ENCODE measurements around the gene RAI14.

GRCh38 chr5:34622098-34622400, 34.1 kb upstream of the RAI14 start:
- TF ChIP-seq, protein P1, sequence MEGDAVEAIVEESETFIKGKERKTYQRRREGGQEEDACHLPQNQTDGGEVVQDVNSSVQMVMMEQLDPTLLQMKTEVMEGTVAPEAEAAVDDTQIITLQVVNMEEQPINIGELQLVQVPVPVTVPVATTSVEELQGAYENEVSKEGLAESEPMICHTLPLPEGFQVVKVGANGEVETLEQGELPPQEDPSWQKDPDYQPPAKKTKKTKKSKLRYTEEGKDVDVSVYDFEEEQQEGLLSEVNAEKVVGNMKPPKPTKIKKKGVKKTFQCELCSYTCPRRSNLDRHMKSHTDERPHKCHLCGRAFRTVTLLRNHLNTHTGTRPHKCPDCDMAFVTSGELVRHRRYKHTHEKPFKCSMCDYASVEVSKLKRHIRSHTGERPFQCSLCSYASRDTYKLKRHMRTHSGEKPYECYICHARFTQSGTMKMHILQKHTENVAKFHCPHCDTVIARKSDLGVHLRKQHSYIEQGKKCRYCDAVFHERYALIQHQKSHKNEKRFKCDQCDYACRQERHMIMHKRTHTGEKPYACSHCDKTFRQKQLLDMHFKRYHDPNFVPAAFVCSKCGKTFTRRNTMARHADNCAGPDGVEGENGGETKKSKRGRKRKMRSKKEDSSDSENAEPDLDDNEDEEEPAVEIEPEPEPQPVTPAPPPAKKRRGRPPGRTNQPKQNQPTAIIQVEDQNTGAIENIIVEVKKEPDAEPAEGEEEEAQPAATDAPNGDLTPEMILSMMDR (IDR thresholded peaks at IDR 0.05), result no peak
- no peak for TF ChIP-seq POLR2A (IDR thresholded peaks at IDR 0.05)

Data from body of pancreas (tissue), 4 donors.